Common myeloid progenitor, CD34-positive (primary cell): ENCODE data around the gene LARGE2.

Experiments
- CTCF ChIA-PET: fragments of 350-600 bp; sonication (Branson Sonifier 250); formaldehyde crosslinking; loops from one replicate; lab custom pipeline; 2021; ENCODE audit warnings: antibody characterized with exemption; lab: Charles Lee
- POLR2A ChIA-PET: fragments of 350-600 bp; sonication (Branson Sonifier 250); formaldehyde crosslinking; loops from one replicate; lab custom pipeline; 2021; ENCODE audit warnings: antibody characterized with exemption; lab: Charles Lee
- DNase-seq, 3 donors: peaks; one replicate each; pipeline versions ENCODE4 v3.0.0 to v3.0.0-alpha.2; 2013
- H3K27ac ChIP-seq, 2 experiments: 1 replicate in 1 of 2; 2 replicates in 1 of 2; pipeline ENCODE4 v1.7.0; 2013; ENCODE audit warnings: inconsistent platforms in 2 of 2, low read length in 2 of 2, mild to moderate bottlenecking in 2 of 2, low read depth in 1 of 2, moderate library complexity in 1 of 2; ENCODE audit not compliant: severe bottlenecking in 2 of 2, insufficient read depth in 1 of 2, poor library complexity in 1 of 2
- H3K27me3 ChIP-seq, 5 experiments: replicated peaks in 2 of 5; 1 replicate in 3 of 5; 2 replicates in 2 of 5; pipeline versions ENCODE4 v1.6.1 to v1.7.0; 2013; ENCODE audit warnings: low read length in 4 of 5, mild to moderate bottlenecking in 2 of 5, moderate library complexity in 2 of 5, inconsistent platforms in 1 of 5; ENCODE audit not compliant: insufficient read depth in 5 of 5, control insufficient read depth in 4 of 5
- H3K36me3 ChIP-seq, 4 experiments: 1 replicate in 2 of 4; 2 replicates in 2 of 4; pipeline versions ENCODE4 v1.6.1 to v1.7.0; 2013; ENCODE audit warnings: low read length in 3 of 4, control low read depth in 1 of 4, mild to moderate bottlenecking in 1 of 4; ENCODE audit not compliant: control insufficient read depth in 4 of 4, insufficient read depth in 4 of 4
- H3K4me1 ChIP-seq, 4 experiments: 1 replicate in 3 of 4; 2 replicates in 1 of 4; pipeline versions ENCODE4 v1.6.1 to v1.7.1; 2013; ENCODE audit warnings: low read length in 3 of 4, mild to moderate bottlenecking in 3 of 4, control low read depth in 1 of 4, inconsistent platforms in 1 of 4, moderate library complexity in 1 of 4; ENCODE audit not compliant: control insufficient read depth in 4 of 4, insufficient read depth in 4 of 4; ENCODE audit errors: control extremely low read depth in 1 of 4
- H3K4me3 ChIP-seq, 7 experiments: 1 replicate in 4 of 7; 2 replicates in 3 of 7; pipeline versions ENCODE4 v1.5.1 to v1.7.0; 2013; ENCODE audit warnings: mild to moderate bottlenecking in 7 of 7, low read length in 6 of 7, moderate library complexity in 6 of 7, inconsistent platforms in 2 of 7, low read depth in 2 of 7, control low read depth in 1 of 7; ENCODE audit not compliant: insufficient read depth in 4 of 7, control insufficient read depth in 1 of 7; ENCODE audit errors: extremely low read depth in 1 of 7
- H3K9me3 ChIP-seq, 5 experiments: 1 replicate in 4 of 5; 2 replicates in 1 of 5; pipeline versions ENCODE4 v1.6.1 to v1.7.1; 2013; ENCODE audit warnings: low read length in 4 of 5, mild to moderate bottlenecking in 2 of 5, inconsistent platforms in 1 of 5, low read depth in 1 of 5, moderate library complexity in 1 of 5; ENCODE audit not compliant: control insufficient read depth in 4 of 5, insufficient read depth in 2 of 5; ENCODE audit errors: control extremely low read depth in 1 of 5
- WGBS: methylation state at CpG from one replicate; pipeline ENCODE4 v1.1.5; 2013; ENCODE audit not compliant: insufficient coverage; 5-methylcytosine and 5-hydroxymethylcytosine counted together

Gene LARGE2

GRCh38 chr11:45930951-45931570, 8.6 kb downstream of the LARGE2 start:
- 91% methylated on average over 5 of the region's 8 CpGs for WGBS
- POLR2A ChIA-PET = no interaction called here
- H3K27me3 ChIP-seq = no peaks in the 10 kb centered on the region
- peaks cover 0 to 14% (median 10%) of the 10 kb centered on the region in 4 experiments for H3K4me1 ChIP-seq
- DNase-seq = no peak
- H3K4me3 ChIP-seq = no peak overlapping the region
- CTCF ChIA-PET = interaction anchor here (1.0 kb wide), 2 partner anchors 34 to 59 kb away, joined by 3 to 4 read pairs; no protein-coding TSS in a partner anchor
- H3K36me3 ChIP-seq = peaks cover 6 to 52% (median 24%) of the 10 kb centered on the region in 4 experiments
- no peaks in the 10 kb centered on the region for H3K9me3 ChIP-seq
- H3K27ac ChIP-seq = no peak overlapping the region

GRCh38 chr11:45931739-45932138, 9.3 kb downstream of the LARGE2 start:
- WGBS = 91% methylated on average over 9 of the region's 10 CpGs
- Histone ChIP-seq H3K4me1 (peaks cover 0 to 14% (median 10%) of the 10 kb centered on the region in 4 experiments), H3K27me3 (no peaks in the 10 kb centered on the region), H3K9me3 (no peaks in the 10 kb centered on the region), H3K36me3 (peaks cover 6 to 58% (median 24%) of the 10 kb centered on the region in 4 experiments), H3K4me3 (no peak overlapping the region), H3K27ac (no peak overlapping the region)
- no peak for DNase-seq
- CTCF ChIA-PET = no interaction called here
- POLR2A ChIA-PET = no interaction called here

GRCh38 chr11:45932217-45932616, 9.8 kb downstream of the LARGE2 start:
- CTCF ChIA-PET = no interaction called here
- 97% methylated on average over 3 of the region's 8 CpGs for WGBS
- no peak overlapping the region for H3K27ac ChIP-seq

GRCh38 chr11:45933131-45933831, 10.8 kb downstream of the LARGE2 start:
- H3K27ac ChIP-seq = no peak overlapping the region
- H3K4me1 ChIP-seq = peaks cover 0 to 10% (median 3%) of the 10 kb centered on the region in 4 experiments
- 89% methylated on average over 6 of the region's 15 CpGs for WGBS
- ChIA-PET POLR2A (no interaction called here), CTCF (no interaction called here)
- no peak overlapping the region for H3K4me3 ChIP-seq
- peaks cover 6 to 70% (median 28%) of the 10 kb centered on the region in 4 experiments for H3K36me3 ChIP-seq
- no peaks in the 10 kb centered on the region for H3K27me3 ChIP-seq
- no peaks in the 10 kb centered on the region for H3K9me3 ChIP-seq
- no peak for DNase-seq

More at GRCh38 chr11:45932217-45932616, 9.8 kb downstream of the LARGE2 start:
- no peak for DNase-seq
- no peaks in the 10 kb centered on the region for H3K27me3 ChIP-seq
- H3K36me3 ChIP-seq = peaks cover 6 to 63% (median 24%) of the 10 kb centered on the region in 4 experiments
- no peaks in the 10 kb centered on the region for H3K9me3 ChIP-seq
- peaks cover 0 to 12% (median 8%) of the 10 kb centered on the region in 4 experiments for H3K4me1 ChIP-seq
- POLR2A ChIA-PET = no interaction called here
- no peak overlapping the region for H3K4me3 ChIP-seq

GRCh38 chr11:45933846-45934579, 11.6 kb downstream of the LARGE2 start:
- H3K9me3 ChIP-seq = no peaks in the 10 kb centered on the region
- no peaks in the 10 kb centered on the region for H3K27me3 ChIP-seq
- ChIA-PET POLR2A (no interaction called here), CTCF (interaction anchor here (0.6 kb wide), 1 partner anchor 1210 kb away, joined by 3 read pairs; no protein-coding TSS in a partner anchor)
- peaks cover 0 to 10% (median 3%) of the 10 kb centered on the region in 4 experiments for H3K4me1 ChIP-seq
- H3K36me3 ChIP-seq = peaks cover 6 to 72% (median 29%) of the 10 kb centered on the region in 4 experiments
- DNase-seq = no peak
- 95% methylated on average over 14 of the region's 21 CpGs for WGBS
- no peak overlapping the region for H3K27ac ChIP-seq
- H3K4me3 ChIP-seq = no peak overlapping the region

- H3K27me3 ChIP-seq = no peaks in the 10 kb centered on the region
- peaks cover 0 to 9% (median 3%) of the 10 kb centered on the region in 4 experiments for H3K4me1 ChIP-seq
- H3K27ac ChIP-seq = no peak overlapping the region
- POLR2A ChIA-PET = no interaction called here
- 95% methylated on average over 10 of the region's 12 CpGs for WGBS
- no peak for DNase-seq
- H3K36me3 ChIP-seq = peaks cover 7 to 72% (median 30%) of the 10 kb centered on the region in 4 experiments
- H3K4me3 ChIP-seq = no peak overlapping the region
- CTCF ChIA-PET = interaction anchor here (0.6 to 0.7 kb wide), 2 partner anchors 64 to 1209 kb away, joined by 3 to 4 read pairs; no protein-coding TSS in a partner anchor
- H3K9me3 ChIP-seq = no peaks in the 10 kb centered on the region
These were observed 12.3 kb downstream of the LARGE2 start for GRCh38 chr11:45934580-45935318.
